Duodenal mucosa (tissue), 2 donors: ENCODE measurements around the gene DPH3.

Experiments
- H3K27ac ChIP-seq: one replicate; pipeline ENCODE4 v1.7.0; 2013; ENCODE audit warnings: low read depth, low read length
- H3K27me3 ChIP-seq, 2 donors: one replicate each; pipeline ENCODE4 v1.7.0; 2013; ENCODE audit warnings: low read length in 2 of 2, control low read depth in 1 of 2; ENCODE audit not compliant: insufficient read depth in 2 of 2, control insufficient read depth in 1 of 2
- H3K36me3 ChIP-seq, 2 donors: one replicate each; pipeline ENCODE4 v1.7.0; 2013; ENCODE audit warnings: low read length in 2 of 2, control low read depth in 1 of 2; ENCODE audit not compliant: insufficient read depth in 2 of 2, control insufficient read depth in 1 of 2
- H3K4me1 ChIP-seq, 2 donors: one replicate each; pipeline ENCODE4 v1.7.0; 2013; ENCODE audit warnings: low read length in 2 of 2, control low read depth in 1 of 2; ENCODE audit not compliant: insufficient read depth in 2 of 2, control insufficient read depth in 1 of 2
- H3K4me3 ChIP-seq, 2 donors: one replicate each; pipeline ENCODE4 v1.7.0; 2013; ENCODE audit warnings: low read length in 2 of 2, low read depth in 1 of 2
- H3K9ac ChIP-seq, 2 donors: one replicate each; pipeline ENCODE4 v1.7.0; 2013; ENCODE audit warnings: low read length in 2 of 2, low read depth in 1 of 2
- H3K9me3 ChIP-seq, 2 donors: one replicate each; pipeline ENCODE4 v1.7.0; 2013; ENCODE audit warnings: low read length in 2 of 2, control low read depth in 1 of 2; ENCODE audit not compliant: control insufficient read depth in 1 of 2

DPH3 gene

DNA sequence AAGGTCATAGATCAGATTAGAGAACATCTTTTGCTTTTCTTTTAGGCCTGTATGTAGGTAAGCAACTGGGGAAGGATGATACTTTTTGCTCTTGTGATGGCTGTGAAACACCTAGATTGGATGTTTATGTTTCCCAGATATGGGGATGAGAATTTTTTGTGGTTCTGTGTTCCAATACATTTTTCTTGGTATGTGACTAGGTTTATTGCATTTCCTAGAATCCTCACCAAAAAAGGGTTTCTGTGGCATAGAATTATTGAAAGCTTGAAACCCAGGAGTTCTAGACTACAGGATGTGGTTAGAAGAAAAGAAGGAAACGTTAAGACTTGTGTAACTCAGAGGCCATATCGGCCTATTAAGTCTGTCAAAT, 26.1 kb upstream of the DPH3 start:
- Histone ChIP-seq H3K9ac (no peak overlapping the region), H3K9me3 (peaks cover 0 to 3% of the 10 kb centered on the region in 2 donors), H3K4me3 (no peak overlapping the region), H3K27ac (no peak overlapping the region), H3K27me3 (no peaks in the 10 kb centered on the region), H3K36me3 (peaks cover 21 to 35% of the 10 kb centered on the region in 2 donors), H3K4me1 (no peaks in the 10 kb centered on the region)

DNA sequence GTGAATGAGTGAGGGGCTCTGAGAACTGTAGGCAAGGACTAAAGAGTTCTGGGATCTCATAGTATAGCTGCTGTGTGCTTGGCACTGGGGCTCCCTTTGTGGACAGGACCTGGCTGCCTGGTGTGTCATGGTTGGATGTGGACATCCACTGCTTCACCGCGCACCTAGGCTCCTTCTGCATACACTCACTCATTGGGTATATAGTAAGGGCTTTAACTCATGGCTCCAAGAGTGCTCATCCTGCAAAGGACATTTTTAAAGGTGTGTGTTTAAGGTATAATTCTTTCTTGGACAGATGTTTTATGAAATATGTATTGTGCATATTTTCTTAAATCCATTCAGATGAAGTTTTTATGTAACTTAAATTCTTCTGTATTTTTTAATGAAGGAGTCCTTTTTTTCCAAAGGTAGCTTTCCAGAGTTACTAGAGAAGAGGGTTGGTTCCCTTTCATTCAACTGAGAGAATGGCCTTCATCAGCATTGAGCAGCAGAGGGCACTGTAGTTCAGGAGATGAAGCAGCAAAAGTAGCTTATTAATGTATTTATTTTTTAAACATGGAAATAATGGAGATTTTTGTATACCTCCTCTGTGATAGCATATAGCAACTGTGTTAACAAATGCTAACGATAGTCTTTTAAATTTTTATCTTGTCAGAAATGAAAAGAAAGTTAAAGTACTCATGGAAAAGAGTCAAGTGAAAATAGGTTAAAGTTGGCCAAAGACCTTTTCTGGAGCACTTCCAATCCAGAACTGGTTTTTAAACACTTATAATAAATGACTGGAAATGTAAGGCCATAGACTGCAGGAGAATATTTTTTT, 25.5 kb upstream of the DPH3 start:
- H3K9me3 ChIP-seq: peaks cover 0 to 3% of the 10 kb centered on the region in 2 donors
- H3K27ac ChIP-seq: no peak overlapping the region
- H3K9ac ChIP-seq: no peak overlapping the region
- H3K4me1 ChIP-seq: no peaks in the 10 kb centered on the region
- no peaks in the 10 kb centered on the region for H3K27me3 ChIP-seq
- peak overlapping the region; percentile 0 to 5 for H3K4me3 ChIP-seq
- H3K36me3 ChIP-seq: peaks cover 19 to 29% of the 10 kb centered on the region in 2 donors

DNA sequence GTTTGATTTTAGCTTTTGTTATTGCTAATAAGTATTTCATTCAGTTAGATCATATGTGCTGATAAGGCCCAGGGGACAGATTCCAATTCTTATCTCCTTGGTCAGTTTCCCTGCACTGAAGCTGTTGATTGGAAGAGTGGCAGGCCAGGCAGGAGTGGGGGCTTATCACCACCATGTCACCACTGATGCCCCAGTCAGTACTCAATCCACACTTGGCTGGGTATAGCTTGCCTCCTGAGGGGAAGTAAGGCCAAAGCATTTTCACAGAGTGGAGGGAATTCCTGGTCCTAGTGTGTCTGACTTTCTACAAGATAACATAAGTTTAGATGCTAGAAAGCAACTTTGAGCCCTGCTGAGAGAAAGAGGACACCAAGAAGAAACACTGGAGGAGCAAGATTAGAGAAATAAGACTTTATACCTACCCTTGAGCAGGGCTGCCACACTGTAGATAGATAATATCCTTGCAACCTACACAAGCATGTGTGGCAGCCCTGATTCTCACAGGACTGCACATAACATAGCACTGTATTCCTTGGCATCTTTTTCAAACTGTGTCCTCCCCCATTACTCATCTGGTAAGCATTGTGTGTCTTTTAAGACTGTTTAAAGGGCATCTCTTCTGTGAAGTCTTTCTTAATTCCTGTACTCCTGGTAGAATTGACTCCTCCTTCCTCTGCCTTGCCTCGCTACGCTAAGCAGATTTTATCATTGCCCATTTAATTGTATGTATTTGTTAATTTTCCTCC, 24.6 kb upstream of the DPH3 start:
- H3K27me3 ChIP-seq: no peaks in the 10 kb centered on the region
- H3K9me3 ChIP-seq: peaks cover 0 to 3% of the 10 kb centered on the region in 2 donors
- peak overlapping the region in 1 of 2 donors; percentile 42 for H3K4me3 ChIP-seq
- peak overlapping the region in 1 of 2 donors; percentile 51 for H3K9ac ChIP-seq
- H3K4me1 ChIP-seq: no peaks in the 10 kb centered on the region
- H3K36me3 ChIP-seq: peaks cover 14 to 28% of the 10 kb centered on the region in 2 donors
- no peak overlapping the region for H3K27ac ChIP-seq

DNA sequence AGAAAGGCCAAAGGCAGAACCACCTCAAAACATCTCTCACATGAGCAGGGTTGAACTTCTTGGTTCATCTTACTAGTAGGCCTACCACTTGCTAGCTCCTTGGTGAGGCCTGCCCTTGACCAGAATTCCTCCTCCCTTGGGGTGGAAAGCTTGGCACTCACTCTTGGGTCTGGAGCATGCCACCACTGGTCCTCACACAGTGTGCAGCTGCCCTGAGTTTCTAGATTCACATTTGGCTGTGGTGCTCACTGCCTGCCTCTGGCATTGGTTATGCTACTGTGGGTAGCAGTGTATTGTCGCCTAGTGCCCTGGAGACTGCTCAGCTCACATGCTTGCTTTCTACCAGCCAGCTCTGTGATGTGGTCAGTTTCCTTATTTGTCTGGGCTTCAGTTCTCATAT, 23.9 kb upstream of the DPH3 start:
- Histone ChIP-seq H3K27ac (no peak overlapping the region), H3K36me3 (peaks cover 14 to 34% of the 10 kb centered on the region in 2 donors), H3K9me3 (peaks cover 0 to 3% of the 10 kb centered on the region in 2 donors), H3K4me1 (no peaks in the 10 kb centered on the region), H3K4me3 (peak overlapping the region; percentile 34 to 42), H3K9ac (peak overlapping the region in 1 of 2 donors; percentile 51), H3K27me3 (no peaks in the 10 kb centered on the region)

DNA sequence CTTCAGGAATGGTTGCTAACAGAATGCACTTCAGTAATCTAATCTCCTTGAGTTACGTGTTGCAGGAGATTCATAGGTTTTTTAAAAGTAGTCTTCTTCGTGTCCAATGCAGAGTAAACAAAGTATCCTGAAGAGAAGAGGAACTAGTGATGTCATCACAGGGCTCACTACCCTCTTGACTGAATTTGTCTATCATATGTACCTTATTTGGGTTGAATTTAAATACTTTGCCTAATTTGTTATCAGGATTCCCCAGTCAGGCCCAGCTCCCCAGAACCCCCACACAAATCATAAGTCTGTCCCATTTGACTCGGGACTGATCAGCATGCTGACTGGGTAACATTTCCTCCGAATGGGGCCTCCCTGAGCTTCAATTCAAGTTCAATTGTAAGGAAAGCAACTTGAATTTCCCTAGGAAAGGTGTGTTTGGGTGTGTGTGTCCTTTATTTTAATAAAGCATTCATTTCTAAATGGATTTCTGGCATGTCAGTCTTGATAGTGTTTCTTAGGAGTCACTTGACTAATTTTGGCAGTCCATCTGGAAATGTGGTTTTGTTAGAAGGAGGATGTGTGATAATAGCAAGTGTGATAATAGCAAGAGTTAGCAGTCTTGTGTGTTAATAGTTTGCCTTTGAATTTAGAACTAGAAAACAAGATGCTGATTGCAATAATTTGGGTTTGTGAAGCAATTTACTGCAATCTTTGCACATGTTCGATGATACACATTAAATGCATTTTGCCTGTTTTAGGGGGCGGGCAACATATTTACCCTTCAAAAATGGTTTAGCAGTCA, 22.2 kb upstream of the DPH3 start:
- peak overlapping the region; percentile 34 to 55 for H3K4me3 ChIP-seq
- H3K27ac ChIP-seq: peak overlapping the region; percentile 7
- no peaks in the 10 kb centered on the region for H3K9me3 ChIP-seq
- peaks cover 15 to 45% of the 10 kb centered on the region in 2 donors for H3K36me3 ChIP-seq
- H3K4me1 ChIP-seq: no peaks in the 10 kb centered on the region
- H3K27me3 ChIP-seq: no peaks in the 10 kb centered on the region
- H3K9ac ChIP-seq: peak overlapping the region in 1 of 2 donors; percentile 51

DNA sequence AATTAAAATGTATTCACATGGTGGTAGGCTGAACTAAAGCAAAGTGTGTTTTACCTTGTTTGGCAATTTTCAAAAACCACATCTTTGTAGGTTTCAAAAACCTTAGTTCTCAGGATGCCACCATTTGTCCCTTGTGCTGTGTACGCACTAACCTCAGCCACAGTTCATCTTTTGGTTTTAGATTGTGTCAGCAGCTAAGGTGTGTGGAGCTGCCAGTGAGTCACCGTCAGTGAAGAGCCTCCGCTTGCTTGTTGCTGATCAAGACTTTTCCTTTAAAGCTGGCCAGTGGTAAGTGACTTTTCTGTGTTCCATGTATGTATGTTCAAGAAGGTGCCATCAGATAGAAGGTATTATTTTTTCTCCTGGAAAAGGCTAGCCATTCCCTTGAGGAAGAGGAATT, 21.4 kb upstream of the DPH3 start:
- Histone ChIP-seq H3K4me1 (no peaks in the 10 kb centered on the region), H3K36me3 (peaks cover 15 to 45% of the 10 kb centered on the region in 2 donors), H3K27me3 (no peaks in the 10 kb centered on the region), H3K27ac (peak overlapping the region; percentile 7), H3K9me3 (no peaks in the 10 kb centered on the region), H3K4me3 (peak overlapping the region; percentile 34 to 55), H3K9ac (peak overlapping the region in 1 of 2 donors; percentile 51)

DNA sequence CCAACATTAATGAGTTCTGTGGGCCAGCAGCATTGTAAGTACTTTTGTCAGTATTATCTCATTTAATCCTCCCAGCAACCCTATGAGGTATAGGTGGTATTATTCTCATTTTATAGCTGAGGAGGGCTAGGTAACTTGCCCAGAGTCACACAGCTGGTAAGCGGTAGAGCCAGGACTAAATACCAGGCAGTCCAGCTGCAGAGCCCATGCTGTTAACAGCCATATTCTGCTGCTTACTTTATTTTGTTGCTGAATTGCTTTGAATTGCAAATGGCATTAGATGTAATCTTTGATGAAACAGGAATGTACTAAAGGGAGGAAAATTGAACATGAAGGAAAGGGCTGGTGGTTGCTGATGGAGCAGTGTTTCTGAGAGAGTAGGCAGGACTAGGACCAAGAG, 19.9 kb upstream of the DPH3 start:
- Histone ChIP-seq H3K27me3 (no peaks in the 10 kb centered on the region), H3K4me1 (no peaks in the 10 kb centered on the region), H3K9me3 (no peaks in the 10 kb centered on the region), H3K4me3 (no peak overlapping the region), H3K9ac (no peak overlapping the region), H3K27ac (no peak overlapping the region), H3K36me3 (peaks cover 13 to 45% of the 10 kb centered on the region in 2 donors)

DNA sequence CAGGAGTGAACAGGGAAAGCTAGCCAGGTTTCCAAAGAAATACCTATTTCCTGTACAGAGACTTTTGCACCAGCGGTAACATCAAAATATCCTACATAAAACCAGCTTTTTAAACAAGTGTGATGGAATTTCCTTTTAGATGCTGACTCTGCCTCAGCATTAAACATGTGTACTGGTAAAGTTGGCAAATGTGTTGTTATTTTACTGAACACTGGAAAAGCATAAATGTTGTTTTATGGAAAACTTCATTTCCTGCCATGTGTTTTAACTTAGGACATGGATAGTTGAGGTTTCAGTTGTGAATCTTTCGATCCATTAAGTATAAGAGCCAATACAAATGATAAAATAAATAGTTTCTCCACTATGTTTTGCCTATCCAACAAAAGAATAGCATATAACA, 15.9 kb upstream of the DPH3 start:
- Histone ChIP-seq H3K36me3 (peaks cover 10 to 42% of the 10 kb centered on the region in 2 donors), H3K9me3 (no peaks in the 10 kb centered on the region), H3K9ac (no peak overlapping the region), H3K27me3 (no peaks in the 10 kb centered on the region), H3K27ac (no peak overlapping the region), H3K4me3 (no peak overlapping the region), H3K4me1 (no peaks in the 10 kb centered on the region)

DNA sequence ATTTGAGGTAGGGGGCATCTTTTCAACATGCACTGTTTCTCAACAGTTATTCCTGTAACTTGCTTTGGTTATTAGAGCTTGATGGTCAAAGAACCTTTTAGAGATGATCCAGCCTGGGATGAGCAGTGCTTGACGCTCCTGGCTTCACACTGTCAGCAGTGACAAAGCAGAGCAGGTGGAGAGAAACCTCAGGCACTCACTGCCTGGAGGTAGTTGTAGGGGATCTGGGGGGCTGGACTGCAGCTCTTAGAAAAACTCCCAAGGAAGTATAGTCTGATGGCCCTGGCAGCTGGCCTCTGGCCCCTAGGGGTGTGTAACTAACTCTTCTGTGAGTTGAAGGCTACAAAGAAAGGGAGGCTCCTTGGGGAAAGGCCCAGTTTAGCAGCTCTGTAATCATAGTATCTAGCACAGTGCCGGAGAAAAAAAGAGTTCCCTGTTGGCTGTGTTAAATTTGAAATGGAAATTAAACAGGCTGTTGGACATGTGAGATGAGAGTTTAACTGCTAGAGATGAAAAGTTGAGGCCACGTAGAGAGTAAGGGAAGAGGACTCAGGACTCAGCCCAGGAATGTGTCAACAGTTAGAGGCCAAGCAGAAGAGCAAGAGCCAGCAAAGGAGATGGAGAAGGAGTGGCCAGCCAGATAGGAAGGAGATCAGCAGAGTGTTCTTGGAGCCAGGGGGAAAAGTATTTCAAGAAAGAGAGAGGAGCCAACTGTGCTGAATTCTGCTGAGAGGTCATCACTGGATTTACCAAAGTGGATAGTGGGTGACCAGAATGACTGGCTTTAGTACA, 14.5 kb upstream of the DPH3 start:
- Histone ChIP-seq H3K4me1 (no peaks in the 10 kb centered on the region), H3K9me3 (no peaks in the 10 kb centered on the region), H3K27ac (no peak overlapping the region), H3K9ac (no peak overlapping the region), H3K36me3 (peaks cover 10 to 37% of the 10 kb centered on the region in 2 donors), H3K4me3 (no peak overlapping the region), H3K27me3 (no peaks in the 10 kb centered on the region)
